Sigmoid colon (tissue), 4 donors: ENCODE results near the gene KRTAP12-3.

ENCODE experiments used
- POLR2AphosphoS5 ChIP-seq, 4 donors: sonication (generic); formaldehyde crosslinking; IDR thresholded peaks; one replicate each; pipeline ENCODE4 v1.6.1; 2017; ENCODE audit warnings: antibody characterized with exemption in 4 of 4
- TF ChIP-seq, protein P1 (sequence below), 4 experiments: fragments of 450-650 bp in 3 of 4; fragments of 200-600 bp in 1 of 4; IDR thresholded peaks; one replicate each; pipeline ENCODE4 v1.5.1; 2016 to 2019; ENCODE audit warnings: antibody characterized with exemption in 4 of 4, mild to moderate bottlenecking in 3 of 4, moderate library complexity in 2 of 4

DNA sequence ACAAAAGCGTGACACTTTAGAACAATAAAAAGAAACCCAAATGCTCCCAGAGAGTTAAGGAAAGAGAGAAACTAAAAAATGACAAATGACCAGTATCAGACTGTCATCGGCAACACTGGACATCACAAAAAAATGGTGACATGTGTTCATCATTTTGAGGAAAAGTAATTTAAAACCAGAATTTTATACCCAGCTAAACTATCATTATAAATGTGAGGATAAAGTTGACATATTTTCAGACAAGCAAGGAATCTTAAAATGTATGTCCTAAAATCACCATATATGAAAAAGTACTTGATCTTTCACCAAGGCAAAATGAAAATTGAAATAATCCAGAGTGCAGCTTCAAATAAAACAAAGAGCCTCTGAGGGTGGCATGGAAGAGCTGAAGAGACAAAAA, 12.9 kb upstream of the KRTAP12-3 start:
- TF ChIP-seq, protein P1, sequence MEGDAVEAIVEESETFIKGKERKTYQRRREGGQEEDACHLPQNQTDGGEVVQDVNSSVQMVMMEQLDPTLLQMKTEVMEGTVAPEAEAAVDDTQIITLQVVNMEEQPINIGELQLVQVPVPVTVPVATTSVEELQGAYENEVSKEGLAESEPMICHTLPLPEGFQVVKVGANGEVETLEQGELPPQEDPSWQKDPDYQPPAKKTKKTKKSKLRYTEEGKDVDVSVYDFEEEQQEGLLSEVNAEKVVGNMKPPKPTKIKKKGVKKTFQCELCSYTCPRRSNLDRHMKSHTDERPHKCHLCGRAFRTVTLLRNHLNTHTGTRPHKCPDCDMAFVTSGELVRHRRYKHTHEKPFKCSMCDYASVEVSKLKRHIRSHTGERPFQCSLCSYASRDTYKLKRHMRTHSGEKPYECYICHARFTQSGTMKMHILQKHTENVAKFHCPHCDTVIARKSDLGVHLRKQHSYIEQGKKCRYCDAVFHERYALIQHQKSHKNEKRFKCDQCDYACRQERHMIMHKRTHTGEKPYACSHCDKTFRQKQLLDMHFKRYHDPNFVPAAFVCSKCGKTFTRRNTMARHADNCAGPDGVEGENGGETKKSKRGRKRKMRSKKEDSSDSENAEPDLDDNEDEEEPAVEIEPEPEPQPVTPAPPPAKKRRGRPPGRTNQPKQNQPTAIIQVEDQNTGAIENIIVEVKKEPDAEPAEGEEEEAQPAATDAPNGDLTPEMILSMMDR (IDR thresholded peaks at IDR 0.05) = no peak
- TF ChIP-seq POLR2AphosphoS5 (IDR thresholded peaks at IDR 0.05) = no peak
